Measurements from ENCODE around the gene PLCB4. TPM values are rescaled to one million over a fixed set of nuclear protein-coding genes. Genes with fewer than 3 reads are reported as not detected.

Gene PLCB4
- total RNA-seq, 2 donors from 2014 or later, result 15.3 to 24.1 TPM

DNA sequence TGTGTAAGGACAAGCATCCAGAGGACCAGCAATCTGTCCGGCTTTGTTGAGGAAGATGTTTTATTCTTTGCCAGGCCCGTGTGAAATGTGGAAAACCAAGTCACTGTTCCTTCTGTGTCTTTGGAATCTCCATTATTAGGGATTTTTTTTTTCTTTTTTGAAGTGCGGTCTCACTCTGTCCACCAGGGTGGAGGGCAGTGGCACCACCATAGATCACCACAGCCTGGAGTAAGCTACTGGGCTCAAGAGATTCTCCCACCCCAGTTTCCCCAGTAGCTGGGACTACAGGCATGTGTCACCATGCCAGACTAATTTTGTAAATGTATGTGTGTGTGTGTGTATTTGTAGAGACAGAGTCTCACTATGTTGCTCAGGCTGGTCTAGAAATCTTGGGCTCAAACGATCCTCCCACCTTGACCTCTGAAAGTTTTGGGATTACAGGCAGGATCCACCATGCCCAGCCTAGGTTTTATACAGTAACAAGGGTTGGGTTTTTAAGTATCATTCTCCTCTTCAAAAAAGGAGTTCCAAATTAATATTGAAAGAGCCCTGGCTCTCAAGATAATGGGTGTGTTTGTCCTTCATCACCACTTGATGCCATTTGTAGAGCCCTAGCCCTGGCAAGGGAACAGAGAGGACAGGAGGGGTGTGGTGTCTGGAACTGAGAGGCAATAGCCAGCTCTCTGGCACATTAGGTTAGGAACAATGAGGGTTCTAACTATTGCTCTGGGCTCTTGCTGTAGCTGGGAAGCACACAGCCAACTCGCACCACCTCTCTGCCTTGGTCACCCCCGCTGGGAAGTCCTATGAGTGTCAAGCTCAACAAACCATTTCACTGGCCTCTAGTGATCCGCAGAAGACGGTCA lies 448.6 kb downstream of the PLCB4 start:
- H3K27ac ChIP-seq, result no peak overlapping the region
- peaks cover 12 to 24% of the 10 kb centered on the region in 2 donors for H3K4me1 ChIP-seq (ENCODE audit: control insufficient read depth in 1 of 2, low read depth in 2 of 2)
- no peaks in the 10 kb centered on the region for H3K27me3 ChIP-seq (replicated peaks; ENCODE audit: insufficient read depth)
- no peak for ATAC-seq (ENCODE audit: insufficient number of reproducible peaks, low FRiP score, low read depth)
- H3K36me3 ChIP-seq, result no peaks in the 10 kb centered on the region
- no peaks in the 10 kb centered on the region for H3K9me3 ChIP-seq
- no peak for DNase-seq (ENCODE audit: low spot score)
- TF ChIP-seq, protein P1, sequence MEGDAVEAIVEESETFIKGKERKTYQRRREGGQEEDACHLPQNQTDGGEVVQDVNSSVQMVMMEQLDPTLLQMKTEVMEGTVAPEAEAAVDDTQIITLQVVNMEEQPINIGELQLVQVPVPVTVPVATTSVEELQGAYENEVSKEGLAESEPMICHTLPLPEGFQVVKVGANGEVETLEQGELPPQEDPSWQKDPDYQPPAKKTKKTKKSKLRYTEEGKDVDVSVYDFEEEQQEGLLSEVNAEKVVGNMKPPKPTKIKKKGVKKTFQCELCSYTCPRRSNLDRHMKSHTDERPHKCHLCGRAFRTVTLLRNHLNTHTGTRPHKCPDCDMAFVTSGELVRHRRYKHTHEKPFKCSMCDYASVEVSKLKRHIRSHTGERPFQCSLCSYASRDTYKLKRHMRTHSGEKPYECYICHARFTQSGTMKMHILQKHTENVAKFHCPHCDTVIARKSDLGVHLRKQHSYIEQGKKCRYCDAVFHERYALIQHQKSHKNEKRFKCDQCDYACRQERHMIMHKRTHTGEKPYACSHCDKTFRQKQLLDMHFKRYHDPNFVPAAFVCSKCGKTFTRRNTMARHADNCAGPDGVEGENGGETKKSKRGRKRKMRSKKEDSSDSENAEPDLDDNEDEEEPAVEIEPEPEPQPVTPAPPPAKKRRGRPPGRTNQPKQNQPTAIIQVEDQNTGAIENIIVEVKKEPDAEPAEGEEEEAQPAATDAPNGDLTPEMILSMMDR (IDR thresholded peaks at IDR 0.05), result no peak
- H3K4me3 ChIP-seq, result no peak overlapping the region

DNA sequence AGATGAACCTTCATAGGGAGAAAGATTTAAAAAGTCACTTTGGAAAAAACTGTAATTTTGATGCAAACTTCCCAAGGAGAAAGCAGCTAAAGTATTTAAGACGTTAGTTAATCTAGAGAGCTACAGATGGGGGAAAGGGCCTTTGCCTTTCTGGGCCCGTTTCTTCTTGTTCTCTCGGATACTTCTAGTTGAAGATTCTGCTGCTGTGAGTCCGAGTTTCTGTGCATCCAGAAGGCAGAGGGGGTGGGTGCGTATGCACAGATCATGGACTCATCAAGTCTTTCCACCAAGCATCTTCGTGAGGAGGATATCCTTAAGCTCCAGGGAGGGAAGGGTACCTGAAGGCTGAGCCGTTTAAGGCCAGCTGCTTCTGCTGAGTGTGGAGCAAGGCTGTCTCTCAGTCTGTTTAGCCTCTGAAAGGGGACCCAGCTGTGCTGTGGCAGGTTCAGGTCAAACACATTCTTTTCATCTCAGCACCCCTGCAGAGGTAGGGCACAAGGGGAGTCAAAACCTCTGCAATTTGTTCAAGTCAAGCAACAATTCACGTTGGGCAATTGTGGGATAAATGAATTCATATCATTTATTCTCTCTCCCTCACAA lies 449.8 kb downstream of the PLCB4 start:
- no peaks in the 10 kb centered on the region for H3K27me3 ChIP-seq (replicated peaks; ENCODE audit: insufficient read depth)
- DNase-seq (ENCODE audit: low spot score) (no peak), ATAC-seq (ENCODE audit: insufficient number of reproducible peaks, low FRiP score, low read depth) (no peak)
- no peaks in the 10 kb centered on the region for H3K36me3 ChIP-seq
- H3K4me1 ChIP-seq (ENCODE audit: control insufficient read depth in 1 of 2, low read depth in 2 of 2), result peaks cover 12 to 24% of the 10 kb centered on the region in 2 donors
- H3K27ac ChIP-seq, result no peak overlapping the region
- H3K9me3 ChIP-seq, result no peaks in the 10 kb centered on the region
- TF ChIP-seq, protein P1 (IDR thresholded peaks at IDR 0.05), result no peak
- no peak overlapping the region for H3K4me3 ChIP-seq

DNA sequence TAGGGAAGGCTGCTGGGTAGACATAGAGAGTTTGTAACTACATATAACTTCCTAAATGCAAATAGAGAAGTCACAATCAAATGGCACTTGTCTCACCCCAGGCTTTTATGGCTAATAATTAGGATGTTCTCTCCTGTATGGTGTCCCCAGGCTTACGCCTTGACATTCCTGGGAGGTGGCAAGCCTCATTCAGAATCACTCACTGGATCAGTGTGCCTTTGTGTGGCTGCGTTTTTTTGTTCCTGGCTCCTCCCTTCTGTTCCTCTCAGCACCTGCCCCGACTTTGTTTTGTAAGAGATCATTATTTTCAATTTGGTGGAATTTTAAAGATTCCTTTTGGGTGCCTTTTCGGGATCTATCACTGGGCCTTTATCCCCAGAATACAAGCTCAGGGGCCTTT lies 451.2 kb downstream of the PLCB4 start:
- no peak for ATAC-seq (ENCODE audit: insufficient number of reproducible peaks, low FRiP score, low read depth)
- TF ChIP-seq, protein P1 (IDR thresholded peaks at IDR 0.05), result no peak
- H3K27me3 ChIP-seq (replicated peaks; ENCODE audit: insufficient read depth), result no peaks in the 10 kb centered on the region
- no peaks in the 10 kb centered on the region for H3K36me3 ChIP-seq
- no peak for DNase-seq (ENCODE audit: low spot score)
- no peak overlapping the region for H3K27ac ChIP-seq
- no peaks in the 10 kb centered on the region for H3K9me3 ChIP-seq
- H3K4me1 ChIP-seq (ENCODE audit: control insufficient read depth in 1 of 2, low read depth in 2 of 2), result peaks cover 6 to 13% of the 10 kb centered on the region in 2 donors
- no peak overlapping the region for H3K4me3 ChIP-seq

DNA sequence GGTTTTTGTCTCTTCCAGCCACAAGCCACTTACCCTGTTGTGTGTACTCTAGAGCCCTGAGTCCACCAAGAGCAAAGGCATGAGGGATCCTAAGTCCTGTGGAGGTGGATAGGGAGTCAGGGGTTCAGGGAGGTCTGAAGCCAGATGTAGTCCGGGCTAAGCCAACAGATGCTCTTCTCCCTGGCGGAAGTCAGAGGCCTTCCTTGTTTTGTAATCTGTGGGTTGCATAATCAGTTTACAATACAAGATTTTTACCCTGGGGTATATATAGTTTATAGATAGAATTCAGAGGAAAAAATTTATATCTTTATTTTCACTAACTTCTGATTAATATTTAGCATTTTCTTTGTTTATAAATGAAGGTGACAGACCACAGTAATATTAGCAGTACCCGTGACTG lies 454.7 kb downstream of the PLCB4 start:
- TF ChIP-seq, protein P1 (IDR thresholded peaks at IDR 0.05), result no peak
- no peak for DNase-seq (ENCODE audit: low spot score)
- ATAC-seq (ENCODE audit: insufficient number of reproducible peaks, low FRiP score, low read depth), result no peak
- Histone ChIP-seq H3K4me3 (no peak overlapping the region), H3K9me3 (no peaks in the 10 kb centered on the region), H3K27ac (no peak overlapping the region), H3K27me3 (replicated peaks; ENCODE audit: insufficient read depth) (no peaks in the 10 kb centered on the region), H3K36me3 (no peaks in the 10 kb centered on the region), H3K4me1 (ENCODE audit: control insufficient read depth in 1 of 2, low read depth in 2 of 2) (no peaks in the 10 kb centered on the region)

Measured in thoracic aorta (tissue), 2 donors.